Measurements from ENCODE around the gene MYO9B.

DNA sequence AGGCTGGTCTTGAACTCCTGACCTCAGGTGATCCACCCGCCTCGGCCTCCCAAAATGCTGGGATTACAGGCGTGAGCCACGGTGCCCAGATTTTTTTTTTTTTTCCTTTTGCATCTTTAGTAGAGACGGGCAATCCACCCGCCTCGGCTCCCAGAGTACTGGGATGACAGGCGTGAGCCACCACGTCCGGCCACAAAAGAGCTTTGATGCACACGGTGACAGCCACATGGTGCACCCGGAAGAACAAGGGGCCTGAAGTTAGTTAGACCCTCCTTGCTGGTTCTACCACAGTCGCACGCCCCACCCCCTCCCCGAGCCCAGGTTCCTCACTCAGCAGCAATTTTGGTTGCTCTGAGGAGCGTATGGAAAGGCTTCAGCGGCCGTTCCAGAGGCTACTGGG, 85.3 kb downstream of the MYO9B start:
- TF ChIP-seq, protein P1, sequence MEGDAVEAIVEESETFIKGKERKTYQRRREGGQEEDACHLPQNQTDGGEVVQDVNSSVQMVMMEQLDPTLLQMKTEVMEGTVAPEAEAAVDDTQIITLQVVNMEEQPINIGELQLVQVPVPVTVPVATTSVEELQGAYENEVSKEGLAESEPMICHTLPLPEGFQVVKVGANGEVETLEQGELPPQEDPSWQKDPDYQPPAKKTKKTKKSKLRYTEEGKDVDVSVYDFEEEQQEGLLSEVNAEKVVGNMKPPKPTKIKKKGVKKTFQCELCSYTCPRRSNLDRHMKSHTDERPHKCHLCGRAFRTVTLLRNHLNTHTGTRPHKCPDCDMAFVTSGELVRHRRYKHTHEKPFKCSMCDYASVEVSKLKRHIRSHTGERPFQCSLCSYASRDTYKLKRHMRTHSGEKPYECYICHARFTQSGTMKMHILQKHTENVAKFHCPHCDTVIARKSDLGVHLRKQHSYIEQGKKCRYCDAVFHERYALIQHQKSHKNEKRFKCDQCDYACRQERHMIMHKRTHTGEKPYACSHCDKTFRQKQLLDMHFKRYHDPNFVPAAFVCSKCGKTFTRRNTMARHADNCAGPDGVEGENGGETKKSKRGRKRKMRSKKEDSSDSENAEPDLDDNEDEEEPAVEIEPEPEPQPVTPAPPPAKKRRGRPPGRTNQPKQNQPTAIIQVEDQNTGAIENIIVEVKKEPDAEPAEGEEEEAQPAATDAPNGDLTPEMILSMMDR (IDR thresholded peaks at IDR 0.05; ENCODE audit: poor library complexity) = no peak
- TF ChIP-seq EZH2phosphoT487 (IDR thresholded peaks at IDR 0.05; ENCODE audit: low read depth, severe bottlenecking, unreplicated experiment) (no peak), EZH2 (IDR thresholded peaks at IDR 0.05; ENCODE audit: borderline replicate concordance) (no peak)

Data from hepatocyte (in vitro differentiated cells).